H1 (cell line): ENCODE results near the gene CASP8AP2. TPM values are rescaled to one million over a fixed set of nuclear protein-coding genes. Genes with fewer than 3 reads are reported as not detected.

Experiments used
- ASH2L ChIP-seq: fragments of 200-600, 300-600 bp; sonication (generic); IDR thresholded peaks from one replicate; pipeline ENCODE4 v1.7.1; 2017; ENCODE audit warnings: low read length
- ATF3 ChIP-seq: IDR thresholded peaks from 2 replicates; pipeline ENCODE4 v1.6.1; 2011; ENCODE audit warnings: low read depth, mild to moderate bottlenecking, low read length; ENCODE audit not compliant: insufficient read depth
- BCL11A ChIP-seq, 2 experiments: IDR thresholded peaks; one replicate each; pipeline ENCODE4 v1.6.1; 2011; ENCODE audit warnings: low read depth in 2 of 2, low read length in 2 of 2, mild to moderate bottlenecking in 2 of 2
- BRCA1 ChIP-seq: IDR thresholded peaks from 2 replicates; pipeline ENCODE4 v1.6.1; 2012; ENCODE audit warnings: low read depth, low read length, improper control_type of control experiment
- CBX8 ChIP-seq: fragments of 300-800, 300-1000 bp; sonication (generic); IDR thresholded peaks from 2 replicates; pipeline ENCODE4 v1.7.1; 2016; ENCODE audit warnings: low read depth, low read length, borderline replicate concordance
- CHD1 ChIP-seq: IDR thresholded peaks from 2 replicates; pipeline ENCODE4 v1.6.1; 2012; ENCODE audit warnings: low read depth, low read length, improper control_type of control experiment
- FOSL1 ChIP-seq: IDR thresholded peaks from 2 replicates; pipeline ENCODE4 v1.6.1; 2011; ENCODE audit warnings: mild to moderate bottlenecking, low read depth, low read length, moderate library complexity; ENCODE audit not compliant: insufficient read depth
- JUND ChIP-seq: IDR thresholded peaks from 2 replicates; pipeline ENCODE4 v1.6.1; 2011; ENCODE audit warnings: mild to moderate bottlenecking, improper control_type of control experiment, low read length
- KDM1A ChIP-seq: fragments of 200-600, 300-600 bp; sonication (generic); IDR thresholded peaks from 2 replicates; pipeline ENCODE4 v1.7.1; 2016; ENCODE audit warnings: mild to moderate bottlenecking, low read length, borderline replicate concordance
- RNF2 ChIP-seq: fragments of 200-900, 300-1000 bp; sonication (generic); IDR thresholded peaks from 2 replicates; pipeline ENCODE4 v1.7.1; 2016; ENCODE audit warnings: borderline replicate concordance, low read depth, mild to moderate bottlenecking, antibody characterized with exemption, low read length; ENCODE audit not compliant: poor library complexity, severe bottlenecking; ENCODE audit errors: missing control alignments
- polyA plus RNA-seq, 7 experiments: library from polyadenylated mRNA; depleted of rRNA in 3 of 7; stranded (reverse) in 5 of 7; unstranded in 2 of 7; fragments of >200 nt in 5 of 7; fragments of 200-250 nt in 2 of 7; gene quantifications; 1 replicate in 5 of 7; 2 replicates in 1 of 7; 4 replicates in 1 of 7; pipeline versions ENCODE4 v1.2.1 to v1.2.3, GENCODE V29; 2011 to 2013; ENCODE audit warnings: missing spikeins in 2 of 7, mixed read lengths in 2 of 7
- total RNA-seq: library from RNA; stranded (reverse); fragmentation: NEBNext Ultra II Directional; extraction: Animal tissue kit (Norgen Biotek cat#: 25700); gene quantifications from 2 replicates; pipeline ENCODE4 v1.2.1, GENCODE V29; 2021
- TF ChIP-seq, protein P1 (sequence below): fragments of 300-600 bp; sonication (generic); IDR thresholded peaks from 2 replicates; pipeline ENCODE4 v1.7.1; 2012; ENCODE audit warnings: low read length, moderate library complexity, mild to moderate bottlenecking, inconsistent platforms; ENCODE audit not compliant: insufficient replicate concordance

The CASP8AP2 gene
- total and polyA plus RNA-seq, 2 of the 8 experiments (the other 6 are each of a cell fraction or from before 2014, with no cell fraction given) = 6.9 to 32.1 TPM

GRCh38 chr6:89803271-89803670 is 26.4 kb upstream of the CASP8AP2 start (continued):
- TF ChIP-seq, protein P1, sequence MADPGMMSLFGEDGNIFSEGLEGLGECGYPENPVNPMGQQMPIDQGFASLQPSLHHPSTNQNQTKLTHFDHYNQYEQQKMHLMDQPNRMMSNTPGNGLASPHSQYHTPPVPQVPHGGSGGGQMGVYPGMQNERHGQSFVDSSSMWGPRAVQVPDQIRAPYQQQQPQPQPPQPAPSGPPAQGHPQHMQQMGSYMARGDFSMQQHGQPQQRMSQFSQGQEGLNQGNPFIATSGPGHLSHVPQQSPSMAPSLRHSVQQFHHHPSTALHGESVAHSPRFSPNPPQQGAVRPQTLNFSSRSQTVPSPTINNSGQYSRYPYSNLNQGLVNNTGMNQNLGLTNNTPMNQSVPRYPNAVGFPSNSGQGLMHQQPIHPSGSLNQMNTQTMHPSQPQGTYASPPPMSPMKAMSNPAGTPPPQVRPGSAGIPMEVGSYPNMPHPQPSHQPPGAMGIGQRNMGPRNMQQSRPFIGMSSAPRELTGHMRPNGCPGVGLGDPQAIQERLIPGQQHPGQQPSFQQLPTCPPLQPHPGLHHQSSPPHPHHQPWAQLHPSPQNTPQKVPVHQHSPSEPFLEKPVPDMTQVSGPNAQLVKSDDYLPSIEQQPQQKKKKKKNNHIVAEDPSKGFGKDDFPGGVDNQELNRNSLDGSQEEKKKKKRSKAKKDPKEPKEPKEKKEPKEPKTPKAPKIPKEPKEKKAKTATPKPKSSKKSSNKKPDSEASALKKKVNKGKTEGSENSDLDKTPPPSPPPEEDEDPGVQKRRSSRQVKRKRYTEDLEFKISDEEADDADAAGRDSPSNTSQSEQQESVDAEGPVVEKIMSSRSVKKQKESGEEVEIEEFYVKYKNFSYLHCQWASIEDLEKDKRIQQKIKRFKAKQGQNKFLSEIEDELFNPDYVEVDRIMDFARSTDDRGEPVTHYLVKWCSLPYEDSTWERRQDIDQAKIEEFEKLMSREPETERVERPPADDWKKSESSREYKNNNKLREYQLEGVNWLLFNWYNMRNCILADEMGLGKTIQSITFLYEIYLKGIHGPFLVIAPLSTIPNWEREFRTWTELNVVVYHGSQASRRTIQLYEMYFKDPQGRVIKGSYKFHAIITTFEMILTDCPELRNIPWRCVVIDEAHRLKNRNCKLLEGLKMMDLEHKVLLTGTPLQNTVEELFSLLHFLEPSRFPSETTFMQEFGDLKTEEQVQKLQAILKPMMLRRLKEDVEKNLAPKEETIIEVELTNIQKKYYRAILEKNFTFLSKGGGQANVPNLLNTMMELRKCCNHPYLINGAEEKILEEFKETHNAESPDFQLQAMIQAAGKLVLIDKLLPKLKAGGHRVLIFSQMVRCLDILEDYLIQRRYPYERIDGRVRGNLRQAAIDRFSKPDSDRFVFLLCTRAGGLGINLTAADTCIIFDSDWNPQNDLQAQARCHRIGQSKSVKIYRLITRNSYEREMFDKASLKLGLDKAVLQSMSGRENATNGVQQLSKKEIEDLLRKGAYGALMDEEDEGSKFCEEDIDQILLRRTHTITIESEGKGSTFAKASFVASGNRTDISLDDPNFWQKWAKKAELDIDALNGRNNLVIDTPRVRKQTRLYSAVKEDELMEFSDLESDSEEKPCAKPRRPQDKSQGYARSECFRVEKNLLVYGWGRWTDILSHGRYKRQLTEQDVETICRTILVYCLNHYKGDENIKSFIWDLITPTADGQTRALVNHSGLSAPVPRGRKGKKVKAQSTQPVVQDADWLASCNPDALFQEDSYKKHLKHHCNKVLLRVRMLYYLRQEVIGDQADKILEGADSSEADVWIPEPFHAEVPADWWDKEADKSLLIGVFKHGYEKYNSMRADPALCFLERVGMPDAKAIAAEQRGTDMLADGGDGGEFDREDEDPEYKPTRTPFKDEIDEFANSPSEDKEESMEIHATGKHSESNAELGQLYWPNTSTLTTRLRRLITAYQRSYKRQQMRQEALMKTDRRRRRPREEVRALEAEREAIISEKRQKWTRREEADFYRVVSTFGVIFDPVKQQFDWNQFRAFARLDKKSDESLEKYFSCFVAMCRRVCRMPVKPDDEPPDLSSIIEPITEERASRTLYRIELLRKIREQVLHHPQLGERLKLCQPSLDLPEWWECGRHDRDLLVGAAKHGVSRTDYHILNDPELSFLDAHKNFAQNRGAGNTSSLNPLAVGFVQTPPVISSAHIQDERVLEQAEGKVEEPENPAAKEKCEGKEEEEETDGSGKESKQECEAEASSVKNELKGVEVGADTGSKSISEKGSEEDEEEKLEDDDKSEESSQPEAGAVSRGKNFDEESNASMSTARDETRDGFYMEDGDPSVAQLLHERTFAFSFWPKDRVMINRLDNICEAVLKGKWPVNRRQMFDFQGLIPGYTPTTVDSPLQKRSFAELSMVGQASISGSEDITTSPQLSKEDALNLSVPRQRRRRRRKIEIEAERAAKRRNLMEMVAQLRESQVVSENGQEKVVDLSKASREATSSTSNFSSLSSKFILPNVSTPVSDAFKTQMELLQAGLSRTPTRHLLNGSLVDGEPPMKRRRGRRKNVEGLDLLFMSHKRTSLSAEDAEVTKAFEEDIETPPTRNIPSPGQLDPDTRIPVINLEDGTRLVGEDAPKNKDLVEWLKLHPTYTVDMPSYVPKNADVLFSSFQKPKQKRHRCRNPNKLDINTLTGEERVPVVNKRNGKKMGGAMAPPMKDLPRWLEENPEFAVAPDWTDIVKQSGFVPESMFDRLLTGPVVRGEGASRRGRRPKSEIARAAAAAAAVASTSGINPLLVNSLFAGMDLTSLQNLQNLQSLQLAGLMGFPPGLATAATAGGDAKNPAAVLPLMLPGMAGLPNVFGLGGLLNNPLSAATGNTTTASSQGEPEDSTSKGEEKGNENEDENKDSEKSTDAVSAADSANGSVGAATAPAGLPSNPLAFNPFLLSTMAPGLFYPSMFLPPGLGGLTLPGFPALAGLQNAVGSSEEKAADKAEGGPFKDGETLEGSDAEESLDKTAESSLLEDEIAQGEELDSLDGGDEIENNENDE = no peak
- TF ChIP-seq CBX8 (no peak), CHD1 (no peak), BCL11A (IDR thresholded peaks at IDR 0.05; ENCODE audit: low read depth in 2 of 2, low read length in 2 of 2) (no peak), JUND (no peak), FOSL1 (no peak), KDM1A (no peak), RNF2 (no peak), BRCA1 (no peak), ATF3 (no peak), ASH2L (no peak)
